Heart right ventricle (tissue), 16 donors: Measurements from ENCODE around the gene LRP1B. TPM values are rescaled to one million over a fixed set of nuclear protein-coding genes. Genes with fewer than 3 reads are reported as not detected.

Experiments used
- ATAC-seq, 8 donors: fragments of 200-7000 bp; cut with Tn5 transposase; one replicate each; pipeline ENCODE4 v1.9.1; 2020; ENCODE audit warnings: mild to moderate bottlenecking in 8 of 8, moderate library complexity in 8 of 8, moderate number of reproducible peaks in 1 of 8
- DNase-seq, 2 donors: peaks; one replicate each; pipeline ENCODE4 v3.0.0-alpha.2; 2020
- H3K27ac ChIP-seq, 10 donors: fragments of 200-600 bp; sonication (generic) in 2 of 10; one replicate each; pipeline versions ENCODE4 v1.5.0 to v1.8.0; 2020 to 2022; ENCODE audit warnings: mild to moderate bottlenecking in 3 of 10
- H3K27me3 ChIP-seq, 7 donors: fragments of 200-600 bp; one replicate each; pipeline ENCODE4 v1.8.0; 2021 to 2022; ENCODE audit warnings: mild to moderate bottlenecking in 2 of 7
- H3K36me3 ChIP-seq, 9 donors: fragments of 200-600 bp; sonication (generic) in 1 of 9; one replicate each; pipeline versions ENCODE4 v1.5.0 to v1.8.0; 2020 to 2022; ENCODE audit warnings: mild to moderate bottlenecking in 2 of 9
- H3K4me1 ChIP-seq, 9 donors: fragments of 200-600 bp; sonication (generic) in 1 of 9; one replicate each; pipeline versions ENCODE4 v1.5.0 to v1.8.0; 2020 to 2022; ENCODE audit warnings: mild to moderate bottlenecking in 4 of 9
- H3K4me3 ChIP-seq, 10 donors: fragments of 200-600 bp; sonication (generic) in 2 of 10; one replicate each; pipeline versions ENCODE4 v1.5.0 to v1.8.0; 2020 to 2022; ENCODE audit warnings: mild to moderate bottlenecking in 7 of 10, moderate library complexity in 2 of 10
- H3K9me3 ChIP-seq, 11 donors: fragments of 200-600 bp in 10 of 11; sonication (generic) in 2 of 11; one replicate each; pipeline versions ENCODE4 v1.5.0 to v1.8.0; 2013 to 2022; ENCODE audit warnings: mild to moderate bottlenecking in 2 of 11, control low read depth in 1 of 11, moderate library complexity in 1 of 11
- WGBS, 2 donors: extraction: QIAGEN DNeasy Blood & Tissue Kit; methylation state at CpG; one replicate each; pipeline ENCODE4 v1.1.7; 2013; ENCODE audit warnings: inconsistent platforms in 1 of 2; 5-methylcytosine and 5-hydroxymethylcytosine counted together
- intact Hi-C, 10 donors: fragments of 100-400 bp; cut with DNase I; formaldehyde crosslinking; loops; one replicate each; pipeline versions ENCODE4 v1.11.1 to v1.14.2; 2022
- polyA plus RNA-seq, 2 donors: library from polyadenylated mRNA; stranded (reverse); fragments of 200-250 nt; gene quantifications; one replicate each; pipeline ENCODE4 v1.2.3, GENCODE V29; 2013
- total RNA-seq, 10 donors: library from RNA; stranded (reverse); fragmentation: NEBNext Ultra II Directional in 3 of 10; extraction: Animal tissue kit (Norgen Biotek cat#: 25700) in 3 of 10; gene quantifications; one replicate each; pipeline versions ENCODE4 v1.2.1 to v1.2.4, GENCODE V29; 2021 to 2023
- TF ChIP-seq, protein P1 (sequence below), 9 donors: fragments of 200-600 bp; sonication (generic) in 2 of 9; IDR thresholded peaks; one replicate each; pipeline versions ENCODE4 v1.5.0 to v1.8.0; 2021 to 2022; ENCODE audit warnings: antibody characterized with exemption in 9 of 9, mild to moderate bottlenecking in 5 of 9, moderate library complexity in 1 of 9
- donor health status: Arrhythmogenic right ventricular cardiomyopathy.
- donor health status: ischemic (EF 13 %, LVEDD 7.1; RV severe dilation, severe dysfunction).
- donor health status: healthy with polysubstance abuse.
- donor health status: DM: no; HTN: yes; CAD: no.
- donor health status: DM: no; HTN: no; CAD: no.
- donor health status: ischemic (EF 25% LVEDD 6.9; RV normal size, moderate dysfunction).
- donor health status: ischemic (EF 25% LVEDD 5.7; RV mildly dilated, moderate dysfunction).
- donor health status: healthy.
- donor health status: DM: yes; HTN: yes; CAD: no.
- donor health status: Ischemic cardiomyopathy.
- donor health status: ischemic (EF 35%, LVEDD 5.7; RV mildly dilated, moderate dysfunction).
- donor health status: nonischemic (EF 11% LVEDD 7.7; RV severe dilation, severe dysfunction).
- donor health status: DM: yes; HTN: yes; CAD: no.
- donor health status: PGD.
- donor health status: ischemic (EF 29% LVEDD 5.4; RV normal size, mild dysfunction).
- donor health status: nonischemic (EF 23%, LVEDD 6.1; RV moderate dilation, normal function).

The LRP1B gene
- total and polyA plus RNA-seq, 12 donors, result 0.02 to 0.27 (median 0.14) TPM; not detected in 1

GRCh38 chr2:142008135-142008744 is 122.6 kb downstream of the LRP1B start:
- no peak for DNase-seq
- ATAC-seq, result no peak
- H3K27ac ChIP-seq, result no peak overlapping the region
- no peaks in the 10 kb centered on the region for H3K27me3 ChIP-seq
- no peaks in the 10 kb centered on the region for H3K9me3 ChIP-seq
- intact Hi-C loops, result no loop called here
- H3K36me3 ChIP-seq, result no peaks in the 10 kb centered on the region
- TF ChIP-seq, protein P1, sequence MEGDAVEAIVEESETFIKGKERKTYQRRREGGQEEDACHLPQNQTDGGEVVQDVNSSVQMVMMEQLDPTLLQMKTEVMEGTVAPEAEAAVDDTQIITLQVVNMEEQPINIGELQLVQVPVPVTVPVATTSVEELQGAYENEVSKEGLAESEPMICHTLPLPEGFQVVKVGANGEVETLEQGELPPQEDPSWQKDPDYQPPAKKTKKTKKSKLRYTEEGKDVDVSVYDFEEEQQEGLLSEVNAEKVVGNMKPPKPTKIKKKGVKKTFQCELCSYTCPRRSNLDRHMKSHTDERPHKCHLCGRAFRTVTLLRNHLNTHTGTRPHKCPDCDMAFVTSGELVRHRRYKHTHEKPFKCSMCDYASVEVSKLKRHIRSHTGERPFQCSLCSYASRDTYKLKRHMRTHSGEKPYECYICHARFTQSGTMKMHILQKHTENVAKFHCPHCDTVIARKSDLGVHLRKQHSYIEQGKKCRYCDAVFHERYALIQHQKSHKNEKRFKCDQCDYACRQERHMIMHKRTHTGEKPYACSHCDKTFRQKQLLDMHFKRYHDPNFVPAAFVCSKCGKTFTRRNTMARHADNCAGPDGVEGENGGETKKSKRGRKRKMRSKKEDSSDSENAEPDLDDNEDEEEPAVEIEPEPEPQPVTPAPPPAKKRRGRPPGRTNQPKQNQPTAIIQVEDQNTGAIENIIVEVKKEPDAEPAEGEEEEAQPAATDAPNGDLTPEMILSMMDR (IDR thresholded peaks at IDR 0.05), result no peak
- H3K4me3 ChIP-seq, result no peak overlapping the region
- WGBS, 2 donors, result 66 to 68% methylated on average over 4 of the region's 4 CpGs
- H3K4me1 ChIP-seq, result no peaks in the 10 kb centered on the region

DNA sequence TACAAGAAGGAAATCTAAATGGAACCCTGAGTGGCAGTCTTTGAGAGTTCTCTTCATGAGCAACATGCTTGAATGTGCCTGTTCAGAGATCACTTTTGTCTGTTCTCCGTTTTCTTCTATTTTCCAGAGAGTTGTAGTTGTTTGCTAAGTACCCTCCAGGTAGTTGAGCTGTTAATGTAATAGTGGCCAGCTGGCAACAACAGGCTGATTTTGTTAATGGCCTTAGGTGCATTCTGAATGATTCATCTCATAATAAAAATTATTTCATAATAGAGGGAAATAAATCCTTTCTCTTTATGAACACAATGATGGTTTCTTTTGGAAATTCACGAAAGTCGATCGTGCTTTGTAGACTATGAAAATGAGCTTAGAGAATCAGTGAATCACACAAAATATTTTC is 136.8 kb downstream of the LRP1B start:
- Histone ChIP-seq H3K36me3 (no peaks in the 10 kb centered on the region), H3K4me3 (no peak overlapping the region), H3K27me3 (no peaks in the 10 kb centered on the region), H3K27ac (no peak overlapping the region), H3K9me3 (peaks cover 0 to 2% (median 0%) of the 10 kb centered on the region in 11 donors), H3K4me1 (no peaks in the 10 kb centered on the region)
- intact Hi-C loops, result no loop called here
- 92 to 93% methylated on average over 4 of the region's 4 CpGs for WGBS, 2 donors
- TF ChIP-seq, protein P1 (IDR thresholded peaks at IDR 0.05), result no peak
- no peak for ATAC-seq
- no peak for DNase-seq

DNA sequence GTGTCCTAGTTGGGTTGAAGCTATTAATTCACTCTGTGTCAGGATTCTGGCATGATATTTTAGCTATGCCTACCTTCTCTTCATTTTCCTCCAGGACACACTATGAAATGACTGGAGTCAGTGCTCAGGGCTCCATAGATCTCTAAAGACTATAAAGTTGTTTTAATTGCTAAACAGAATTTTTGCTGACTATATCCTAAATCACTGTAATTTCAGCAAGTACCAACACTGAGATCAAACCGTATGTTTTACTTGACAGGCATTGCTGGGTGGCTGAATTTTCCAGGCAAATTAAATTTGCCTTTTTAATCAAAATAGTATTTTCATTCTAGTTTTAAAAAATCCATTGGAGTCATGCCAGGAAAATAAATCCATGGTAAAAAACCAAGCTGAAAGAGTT is 138.1 kb downstream of the LRP1B start:
- no peak overlapping the region for H3K4me3 ChIP-seq
- peaks cover 0 to 2% (median 0%) of the 10 kb centered on the region in 11 donors for H3K9me3 ChIP-seq
- no peaks in the 10 kb centered on the region for H3K36me3 ChIP-seq
- intact Hi-C loops, result no loop called here
- H3K27ac ChIP-seq, result no peak overlapping the region
- no peak for DNase-seq
- WGBS, 2 donors, result 85% methylated on average over 1 of the region's 1 CpG
- no peaks in the 10 kb centered on the region for H3K4me1 ChIP-seq
- no peaks in the 10 kb centered on the region for H3K27me3 ChIP-seq
- TF ChIP-seq, protein P1 (IDR thresholded peaks at IDR 0.05), result no peak
- no peak for ATAC-seq

GRCh38 chr2:141968433-141968832 is 162.4 kb downstream of the LRP1B start:
- TF ChIP-seq, protein P1 (IDR thresholded peaks at IDR 0.05), result no peak
- intact Hi-C loops, result no loop called here
- H3K9me3 ChIP-seq, result peaks cover 0 to 5% (median 0%) of the 10 kb centered on the region in 11 donors
- H3K36me3 ChIP-seq, result no peaks in the 10 kb centered on the region
- WGBS, 2 donors, result 57 to 65% methylated on average over 2 of the region's 2 CpGs
- no peak overlapping the region for H3K27ac ChIP-seq
- H3K27me3 ChIP-seq, result no peaks in the 10 kb centered on the region
- DNase-seq, result no peak
- no peak overlapping the region for H3K4me3 ChIP-seq
- H3K4me1 ChIP-seq, result no peaks in the 10 kb centered on the region
- no peak for ATAC-seq
